Body of pancreas (tissue), 4 donors: ENCODE results near the gene OSBPL1A.

Experiments used
- POLR2A ChIP-seq, 3 donors: fragments of 450-650 bp; IDR thresholded peaks; one replicate each; pipeline ENCODE4 v1.6.1; 2016; ENCODE audit warnings: antibody characterized with exemption in 3 of 3, mild to moderate bottlenecking in 2 of 3
- TF ChIP-seq, protein P1 (sequence below), 7 experiments: fragments of 450-650 bp in 4 of 7; fragments of 200-600 bp in 3 of 7; sonication (generic) in 3 of 7; IDR thresholded peaks; one replicate each; pipeline ENCODE4 v1.5.1; 2016 to 2019; ENCODE audit warnings: antibody characterized with exemption in 7 of 7

DNA sequence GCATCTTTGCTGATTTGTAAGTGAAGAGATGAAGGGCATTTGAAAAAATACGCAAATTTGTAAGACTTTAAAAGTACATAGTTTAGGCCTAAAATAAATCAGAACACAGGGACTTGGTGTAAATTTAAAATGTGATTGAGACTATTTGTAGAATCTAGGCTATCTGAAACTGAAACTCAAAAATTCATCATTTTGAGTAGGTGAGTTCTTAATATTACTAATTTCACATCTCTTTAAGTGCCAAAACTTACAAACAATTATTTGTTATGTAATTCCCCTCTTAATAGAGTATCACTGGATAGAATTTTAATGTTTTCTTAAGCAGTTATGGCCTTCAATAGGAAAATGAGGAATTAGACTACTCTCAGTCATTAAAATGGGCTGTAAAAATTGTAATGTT is 48.8 kb upstream of the OSBPL1A start:
- TF ChIP-seq, protein P1, sequence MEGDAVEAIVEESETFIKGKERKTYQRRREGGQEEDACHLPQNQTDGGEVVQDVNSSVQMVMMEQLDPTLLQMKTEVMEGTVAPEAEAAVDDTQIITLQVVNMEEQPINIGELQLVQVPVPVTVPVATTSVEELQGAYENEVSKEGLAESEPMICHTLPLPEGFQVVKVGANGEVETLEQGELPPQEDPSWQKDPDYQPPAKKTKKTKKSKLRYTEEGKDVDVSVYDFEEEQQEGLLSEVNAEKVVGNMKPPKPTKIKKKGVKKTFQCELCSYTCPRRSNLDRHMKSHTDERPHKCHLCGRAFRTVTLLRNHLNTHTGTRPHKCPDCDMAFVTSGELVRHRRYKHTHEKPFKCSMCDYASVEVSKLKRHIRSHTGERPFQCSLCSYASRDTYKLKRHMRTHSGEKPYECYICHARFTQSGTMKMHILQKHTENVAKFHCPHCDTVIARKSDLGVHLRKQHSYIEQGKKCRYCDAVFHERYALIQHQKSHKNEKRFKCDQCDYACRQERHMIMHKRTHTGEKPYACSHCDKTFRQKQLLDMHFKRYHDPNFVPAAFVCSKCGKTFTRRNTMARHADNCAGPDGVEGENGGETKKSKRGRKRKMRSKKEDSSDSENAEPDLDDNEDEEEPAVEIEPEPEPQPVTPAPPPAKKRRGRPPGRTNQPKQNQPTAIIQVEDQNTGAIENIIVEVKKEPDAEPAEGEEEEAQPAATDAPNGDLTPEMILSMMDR (IDR thresholded peaks at IDR 0.05) = no peak
- no peak for TF ChIP-seq POLR2A (IDR thresholded peaks at IDR 0.05)
